ENCODE data around the gene ZNF431.
"Not testable (repeated sequence)": the region's sequence is repeated elsewhere in the genome, so short reads cannot be mapped to it uniquely, and the experiment has no call there.

The ZNF431 gene

DNA sequence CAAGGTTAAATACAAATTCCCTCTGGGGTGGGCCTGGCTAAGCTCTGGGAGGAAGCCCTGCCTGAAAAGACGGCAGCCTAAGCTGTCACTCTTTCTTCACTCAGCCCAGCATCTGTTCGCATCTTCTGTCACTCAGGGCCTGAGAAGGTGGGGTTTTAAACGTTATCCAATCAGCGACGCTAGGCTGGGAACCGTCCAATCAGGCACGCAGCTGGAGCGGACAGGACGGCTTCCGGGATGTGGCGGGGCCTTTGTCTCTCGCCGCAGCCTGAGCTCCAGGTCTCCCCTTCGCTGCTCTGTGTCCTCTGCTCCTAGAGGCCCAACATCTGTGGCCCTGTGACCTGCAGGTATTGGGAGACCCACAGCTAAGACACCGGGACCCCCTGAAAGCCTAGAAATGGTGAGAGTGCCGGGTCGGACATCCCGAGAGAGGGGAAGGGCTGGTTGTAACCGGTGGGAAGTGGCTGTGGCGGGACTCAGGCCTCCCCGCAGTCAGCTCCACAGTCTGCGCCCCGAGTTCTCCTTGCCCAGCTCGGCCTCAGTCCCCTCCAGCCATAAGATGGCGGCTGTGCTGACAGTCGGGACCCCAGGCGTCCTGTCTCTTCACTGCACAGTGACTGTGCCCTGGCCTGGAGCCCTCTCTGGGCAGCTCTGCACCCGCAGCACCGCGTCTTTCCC, at the start of gene ZNF431:
TSS of gene ZNF431 (plus strand) at position 254 of the 678 bp plus-strand sequence. CDS start at position 398, 144 bp downstream.
- DNase-seq: peak; percentile 85 to 88

DNA sequence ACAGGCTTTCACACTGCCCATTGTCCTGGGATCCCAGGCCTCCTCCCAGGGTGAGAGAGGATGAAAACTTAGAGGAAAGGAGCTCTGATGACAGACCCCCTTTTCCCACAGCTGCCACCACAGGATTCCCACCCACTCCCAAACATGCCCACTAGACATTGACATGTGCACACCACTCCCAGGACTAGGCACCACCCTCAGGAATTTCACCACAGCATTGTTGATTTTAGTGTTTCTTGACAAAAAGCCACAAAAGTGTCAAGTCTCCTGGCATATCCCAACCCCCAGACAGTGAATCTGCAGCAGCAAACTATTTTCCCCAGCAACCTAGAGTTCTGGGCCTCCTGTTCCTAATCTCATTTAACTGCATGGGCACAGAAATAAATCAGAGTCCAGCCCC, 49.7 kb upstream of the ZNF431 start:
- no peak for DNase-seq

DNA sequence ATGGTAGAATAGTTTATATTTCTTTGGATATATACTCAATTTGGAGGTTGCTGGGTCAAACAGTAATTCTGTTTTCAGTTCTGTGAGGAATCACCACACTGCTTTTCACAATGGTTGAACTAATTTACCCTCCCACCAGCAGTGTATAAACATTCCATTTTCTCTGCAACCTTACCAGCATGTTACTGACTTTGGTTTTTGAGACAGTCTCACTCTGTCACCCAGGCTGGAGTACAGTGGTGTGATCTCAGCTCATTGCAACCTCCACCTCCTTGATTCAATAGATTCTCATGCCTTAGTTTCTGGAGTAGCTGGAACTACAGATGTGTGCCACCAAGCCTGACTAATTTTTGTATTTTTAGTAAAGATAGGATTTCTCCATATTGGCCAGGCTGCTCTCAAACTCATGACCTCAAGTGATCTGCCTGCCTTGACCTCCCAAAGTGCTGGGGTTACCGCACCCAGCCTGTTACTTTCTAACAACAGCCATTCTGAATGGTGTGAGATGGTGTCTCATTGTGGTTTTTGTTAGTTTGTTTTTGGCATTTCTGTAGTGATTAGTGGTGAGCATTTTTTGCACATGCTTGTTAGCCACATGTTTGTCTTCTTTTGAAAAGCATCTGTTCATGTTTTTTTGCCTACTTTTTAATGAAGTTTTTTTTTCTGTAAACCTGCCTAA, 47.4 kb upstream of the ZNF431 start:
- no peak for DNase-seq

DNA sequence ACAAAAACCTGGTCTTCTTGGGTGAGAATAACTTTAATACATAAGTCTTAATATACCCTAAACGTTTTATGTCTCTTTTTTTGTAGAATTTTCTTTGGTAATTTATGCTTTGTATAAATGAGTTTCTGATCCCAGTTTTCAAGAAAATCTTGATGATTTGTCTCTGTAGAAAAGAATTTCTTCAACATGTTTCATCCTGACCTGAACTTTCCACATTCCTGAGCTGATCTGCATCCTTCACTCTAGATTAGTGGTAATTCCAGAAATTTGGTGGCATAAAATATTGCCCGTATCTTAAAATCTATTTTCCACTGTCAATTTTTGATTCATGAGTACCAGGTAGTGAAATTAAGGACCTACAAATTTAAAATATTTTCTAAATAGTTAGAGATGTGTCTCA, 43.5 kb upstream of the ZNF431 start:
- DNase-seq: no peak

DNA sequence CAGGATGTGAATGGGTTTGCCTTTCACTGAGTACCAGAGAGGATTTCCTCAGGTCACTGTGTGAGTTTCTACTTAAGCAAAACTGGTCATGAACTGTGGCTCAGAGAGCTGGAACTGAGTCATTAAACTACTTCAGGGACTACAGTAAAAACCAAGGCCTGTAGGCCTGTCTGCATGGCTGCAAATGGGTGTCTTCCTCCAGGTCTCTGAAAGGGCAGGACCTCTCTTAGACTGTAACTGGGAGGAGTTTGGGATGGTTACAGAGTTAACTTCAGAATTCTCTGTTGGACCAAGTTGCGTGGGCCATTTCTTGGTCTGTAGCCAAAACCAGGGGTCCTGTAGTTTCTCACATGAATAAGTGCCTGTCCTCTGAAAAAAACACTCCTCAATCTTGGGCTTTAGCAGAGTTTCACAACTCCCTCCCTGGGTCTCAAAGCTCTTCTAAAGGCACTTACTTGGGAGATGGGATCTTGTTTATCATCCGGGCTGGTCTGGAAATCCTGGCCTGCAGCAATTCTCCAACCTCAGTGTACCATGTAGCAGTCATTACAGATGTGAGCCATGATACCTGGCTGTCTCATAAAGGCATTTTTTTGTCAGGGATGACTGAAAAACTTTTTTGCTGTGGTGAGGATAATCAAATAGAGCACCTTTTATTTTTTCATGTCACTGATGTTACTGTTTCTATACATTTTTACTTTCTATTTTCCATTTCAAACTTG, 40.2 kb upstream of the ZNF431 start:
- DNase-seq: no peak

DNA sequence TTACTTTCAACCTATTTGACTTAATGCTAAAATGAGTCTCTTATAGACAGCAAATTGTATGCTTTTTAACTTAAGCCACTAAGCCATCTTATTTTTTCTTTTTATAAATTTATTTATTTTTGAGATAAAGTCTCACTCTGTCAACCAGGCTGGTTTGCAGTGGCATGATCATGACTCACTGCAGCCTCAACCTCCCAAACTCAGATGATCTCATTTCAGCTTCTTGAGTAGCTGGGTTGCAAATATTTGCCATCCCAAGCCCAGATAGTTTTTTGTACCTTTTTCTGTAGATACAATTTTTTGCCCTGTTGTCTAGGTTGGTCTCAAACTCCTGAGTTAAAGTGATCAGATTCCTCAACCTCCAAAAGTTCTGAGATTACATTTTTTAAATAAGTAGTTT, 32.7 kb upstream of the ZNF431 start:
- DNase-seq: no peak

DNA sequence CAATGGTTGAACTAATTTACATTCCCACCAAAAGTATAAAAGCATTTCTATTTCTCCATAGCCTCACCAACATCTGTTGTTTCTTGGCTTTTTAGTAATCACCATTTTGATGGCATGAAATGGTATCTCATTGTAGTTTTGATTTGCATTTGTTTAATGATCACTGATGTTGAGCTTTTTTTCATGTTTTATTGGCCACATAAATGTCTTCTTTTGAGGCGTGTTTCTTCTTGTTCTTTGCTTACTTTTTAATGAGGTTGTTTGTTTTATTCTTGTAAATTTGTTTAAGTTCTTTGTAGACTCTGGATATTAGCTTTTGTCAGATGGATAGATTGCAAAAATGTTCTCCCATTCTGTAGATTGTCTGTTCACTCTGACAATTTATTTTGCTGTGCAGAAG, 31.7 kb upstream of the ZNF431 start:
- DNase-seq: no peak

DNA sequence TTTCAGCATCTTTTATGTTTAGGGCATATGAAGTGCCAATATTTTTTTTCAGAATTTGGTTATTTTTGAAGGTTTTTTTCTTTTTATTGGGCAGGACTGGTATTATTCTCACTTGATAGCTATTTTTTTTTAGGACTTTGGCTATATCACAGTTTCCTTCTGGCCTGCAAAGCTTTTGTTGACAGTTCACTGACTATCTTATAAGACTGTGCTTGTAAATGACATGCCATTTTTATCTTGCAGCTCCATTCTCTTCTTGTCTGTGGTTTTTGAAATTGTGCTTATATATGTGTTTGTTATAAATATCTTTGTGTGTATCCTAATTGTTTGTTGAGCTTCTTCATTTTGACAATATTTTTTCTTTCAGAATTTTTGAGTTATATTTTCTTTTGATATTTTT, 26.4 kb upstream of the ZNF431 start:
- no peak for DNase-seq

DNA sequence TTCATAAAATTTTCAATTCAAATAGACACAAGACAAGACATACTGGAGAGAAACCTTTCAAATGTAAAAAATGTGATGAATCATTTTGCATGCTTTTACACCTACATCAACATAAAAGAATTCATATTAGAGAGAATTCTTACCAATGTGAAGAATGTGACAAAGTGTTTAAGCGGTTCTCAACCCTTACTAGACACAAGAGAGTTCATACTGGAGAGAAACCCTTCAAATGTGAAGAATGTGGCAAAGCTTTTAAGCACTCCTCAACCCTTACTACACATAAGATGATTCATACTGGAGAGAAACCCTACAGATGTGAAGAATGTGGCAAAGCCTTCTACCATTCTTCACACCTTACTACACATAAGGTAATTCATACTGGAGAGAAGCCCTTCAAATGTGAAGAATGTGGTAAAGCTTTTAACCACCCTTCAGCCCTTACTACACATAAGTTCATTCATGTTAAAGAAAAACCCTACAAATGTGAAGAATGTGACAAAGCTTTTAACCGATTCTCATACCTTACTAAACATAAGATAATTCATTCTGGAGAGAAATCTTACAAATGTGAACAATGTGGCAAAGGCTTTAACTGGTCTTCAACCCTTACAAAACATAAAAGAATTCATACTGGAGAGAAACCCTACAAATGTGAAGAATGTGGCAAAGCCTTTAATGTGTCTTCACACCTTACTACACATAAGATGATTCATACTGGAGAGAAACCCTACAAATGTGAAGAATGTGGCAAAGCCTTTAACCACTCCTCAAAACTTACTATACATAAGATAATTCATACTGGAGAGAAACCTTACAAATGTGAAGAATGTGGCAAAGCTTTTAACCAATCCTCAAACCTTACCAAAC, 24.6 kb upstream of the ZNF431 start:
- no peak for DNase-seq

DNA sequence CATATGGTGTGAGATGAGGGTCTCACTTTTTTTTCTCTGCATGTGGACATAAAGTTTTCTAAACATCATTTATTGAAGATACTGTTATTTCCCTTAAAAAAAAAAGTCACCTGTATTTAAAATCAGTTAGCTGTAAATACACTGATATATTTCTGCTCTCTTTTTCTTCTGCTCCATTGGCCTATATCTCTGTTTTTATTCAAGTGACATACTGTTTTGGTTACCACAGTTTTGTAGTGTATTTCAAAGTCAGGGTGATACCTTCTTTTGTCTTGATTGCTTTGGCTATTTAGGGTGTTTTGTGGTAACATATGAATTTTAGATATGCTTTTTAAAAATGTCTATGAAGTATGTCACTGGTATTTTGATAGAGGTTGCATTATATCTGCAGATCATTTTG, 15.8 kb upstream of the ZNF431 start:
- no peak for DNase-seq

DNA sequence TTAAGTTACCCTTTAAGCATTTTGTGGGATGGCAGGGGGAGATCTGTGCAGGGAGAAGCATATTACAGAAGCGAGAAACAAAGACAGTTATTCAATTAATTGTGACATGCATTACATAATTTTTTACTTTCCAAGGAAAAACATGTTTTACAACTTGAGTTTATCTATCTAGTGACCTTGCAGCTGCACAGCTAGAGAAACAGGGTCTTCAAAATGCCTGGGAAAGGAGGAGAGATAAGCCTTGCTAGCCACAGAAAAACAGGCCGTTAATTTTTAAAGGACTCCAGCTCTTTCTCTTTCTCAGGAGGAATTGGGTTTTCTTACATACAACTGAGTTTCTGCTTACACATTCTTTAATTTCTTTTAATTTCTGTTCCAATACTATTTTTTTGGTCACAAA, 14.8 kb upstream of the ZNF431 start:
- DNase-seq: no peak

DNA sequence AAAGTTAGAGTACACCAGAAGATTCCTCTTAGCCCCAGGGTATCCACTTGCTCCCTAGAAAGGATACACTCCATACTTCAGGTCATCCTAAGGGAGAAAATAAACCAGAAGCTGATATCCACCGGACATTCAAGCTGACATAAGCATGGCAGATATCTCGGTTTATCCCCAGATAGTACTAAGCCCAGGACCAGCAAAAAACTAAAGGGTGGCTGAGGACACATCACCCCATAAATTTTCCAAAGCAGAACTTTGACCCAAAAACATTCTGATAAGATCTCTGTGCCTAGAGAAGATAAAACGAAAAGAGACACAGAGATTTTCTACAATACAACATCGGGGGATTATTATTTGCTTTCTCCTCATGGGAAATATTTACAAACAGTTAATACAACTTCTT, 13.9 kb upstream of the ZNF431 start:
- no peak for DNase-seq

DNA sequence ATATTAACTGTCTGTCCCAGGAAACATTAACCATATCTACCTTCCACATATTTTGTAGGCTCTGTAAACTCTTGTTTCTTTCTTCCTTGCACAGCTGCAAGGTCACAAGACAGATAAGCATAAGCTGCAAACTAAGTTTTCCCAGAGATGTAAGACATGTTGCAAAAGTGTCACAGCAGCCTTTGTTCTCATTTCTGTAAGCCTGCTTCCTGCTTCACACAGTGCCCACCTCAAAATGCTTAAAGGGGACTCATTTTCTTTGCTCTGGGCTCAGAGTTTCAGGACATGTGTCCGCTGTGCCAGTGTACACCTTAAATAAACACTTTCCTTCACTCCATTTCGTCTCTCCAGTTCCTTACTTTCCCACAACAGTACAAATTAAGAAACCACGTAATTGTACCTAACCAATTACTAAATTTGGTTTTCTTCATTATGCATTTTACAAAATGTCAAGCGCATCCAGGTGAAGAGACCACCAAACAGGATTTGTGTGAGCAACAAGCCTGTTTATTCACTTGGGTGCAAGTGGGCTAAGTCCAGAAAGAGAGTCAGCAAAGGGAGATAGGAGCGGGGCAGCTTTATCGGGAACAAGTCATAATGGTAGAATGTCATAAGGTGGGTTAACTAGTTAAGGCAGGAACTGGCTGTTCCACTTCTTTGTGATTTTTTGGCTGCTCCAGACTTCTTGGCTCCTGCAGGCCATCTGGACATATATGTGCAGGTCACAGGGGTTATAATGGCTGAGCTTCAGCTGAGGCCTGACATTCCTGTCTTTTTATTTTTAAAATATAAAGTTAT, 12.7 kb upstream of the ZNF431 start:
- no peak for DNase-seq

DNA sequence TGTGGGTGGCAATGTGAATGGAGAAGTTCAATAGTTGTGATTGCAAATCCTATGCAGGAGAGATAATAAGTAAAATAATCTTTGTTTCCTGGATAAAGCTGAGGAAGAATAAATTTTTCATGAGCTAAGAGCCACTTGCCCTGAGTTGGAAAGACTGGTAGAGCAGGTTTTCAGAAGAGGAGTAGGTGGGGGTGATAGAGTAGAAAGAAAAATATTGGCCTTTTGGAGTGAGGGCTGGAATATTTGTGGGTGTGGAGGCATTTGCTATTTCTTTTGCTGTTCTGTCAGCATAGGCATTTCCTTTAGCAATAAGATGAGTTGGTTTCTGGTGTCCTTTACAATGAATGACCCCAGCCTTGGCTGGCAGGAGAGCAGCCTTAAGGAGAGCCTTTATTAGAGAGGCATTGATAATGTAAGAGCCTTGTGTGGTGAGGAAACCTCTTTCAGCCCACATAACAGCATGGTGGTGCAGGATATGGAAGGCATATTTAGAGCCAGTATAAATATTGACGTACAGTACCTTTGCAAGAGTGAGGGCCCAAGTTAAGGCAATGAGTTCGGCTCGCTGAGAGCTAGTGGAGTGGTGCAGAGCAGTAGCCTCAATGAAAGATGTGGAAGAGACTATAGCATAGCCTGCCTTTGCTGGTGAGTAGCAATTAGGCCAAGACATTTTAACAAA, 11.6 kb upstream of the ZNF431 start:
- no peak for DNase-seq

DNA sequence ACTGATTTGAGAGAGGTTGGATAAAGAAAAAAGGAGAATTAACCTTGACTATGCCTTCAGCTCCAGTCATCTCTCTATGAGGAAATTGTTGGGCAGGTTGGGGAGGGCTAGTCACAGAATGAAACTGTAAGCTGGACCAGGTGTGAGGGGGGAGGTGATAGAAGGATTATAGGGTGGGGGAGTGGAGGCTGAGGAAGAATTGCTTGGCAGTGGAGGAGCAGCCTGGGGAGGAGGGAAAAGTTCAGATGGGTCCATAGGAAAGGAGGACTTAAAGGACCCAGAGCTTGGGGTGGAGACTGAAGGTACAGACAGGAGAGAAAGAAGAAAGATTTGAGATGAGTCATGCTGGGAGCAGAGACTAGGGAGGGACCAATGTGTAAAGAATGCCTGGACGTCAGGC, 8.2 kb upstream of the ZNF431 start:
- DNase-seq: no peak

DNA sequence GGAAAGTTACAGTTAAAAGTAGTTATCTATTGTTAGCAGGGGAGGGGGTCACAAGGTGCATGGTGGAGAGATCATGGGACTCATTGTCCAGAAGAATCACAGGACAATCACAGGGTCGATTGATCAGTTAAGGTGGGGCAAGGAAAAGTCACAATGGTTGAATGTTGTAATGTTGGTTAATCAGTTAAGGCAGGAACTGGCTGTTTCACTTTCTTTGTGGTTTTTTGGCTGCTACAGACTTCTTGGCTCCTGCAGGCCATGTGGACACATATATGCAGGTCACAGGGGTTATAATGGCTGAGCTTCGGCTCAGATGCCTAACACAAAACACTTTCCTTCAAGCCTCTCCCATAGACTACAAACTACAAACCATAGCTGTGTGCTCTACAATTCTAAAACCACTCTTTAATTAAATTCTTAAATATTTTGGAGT, 6.9 kb upstream of the ZNF431 start:
- no peak for DNase-seq

DNA sequence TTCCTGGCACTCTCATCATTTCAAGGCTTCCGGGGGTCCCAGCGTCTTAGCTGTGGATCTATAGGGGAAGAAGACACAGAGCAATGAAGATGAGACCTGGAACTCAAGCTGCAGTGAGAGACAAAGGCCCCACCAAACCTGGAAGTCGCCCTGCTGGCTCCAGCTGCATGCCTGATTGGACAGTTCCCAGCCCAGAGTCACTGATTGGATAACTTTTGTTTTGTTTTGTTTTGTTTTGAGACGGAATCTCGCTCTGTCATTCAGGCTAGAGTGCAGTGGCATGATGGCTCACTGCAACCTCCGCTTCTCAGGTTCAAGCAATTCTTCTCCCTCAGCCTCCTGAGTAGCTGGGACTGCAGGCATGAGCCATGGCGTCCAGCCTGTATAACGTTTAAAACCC, 6.4 kb upstream of the ZNF431 start:
- DNase-seq: no peak

DNA sequence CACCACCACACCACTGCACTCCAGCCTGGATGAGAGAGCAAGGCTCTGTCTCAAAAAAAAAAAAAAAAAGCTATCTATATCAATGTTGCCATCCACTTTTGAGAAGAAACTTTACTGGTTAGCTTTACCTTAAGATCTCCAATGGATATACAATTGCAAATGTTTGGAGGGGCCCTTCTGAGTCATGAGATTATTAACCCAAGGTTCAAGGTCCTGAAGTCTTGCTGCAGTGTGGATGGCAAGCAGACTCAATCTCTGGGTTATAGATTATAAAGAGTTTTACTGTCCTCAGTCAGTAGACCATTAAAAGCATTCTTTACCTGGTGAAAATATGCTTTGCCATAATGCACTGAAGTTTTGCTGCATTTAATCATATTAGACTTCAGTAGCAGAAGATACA, 3.7 kb upstream of the ZNF431 start:
- DNase-seq: no peak

DNA sequence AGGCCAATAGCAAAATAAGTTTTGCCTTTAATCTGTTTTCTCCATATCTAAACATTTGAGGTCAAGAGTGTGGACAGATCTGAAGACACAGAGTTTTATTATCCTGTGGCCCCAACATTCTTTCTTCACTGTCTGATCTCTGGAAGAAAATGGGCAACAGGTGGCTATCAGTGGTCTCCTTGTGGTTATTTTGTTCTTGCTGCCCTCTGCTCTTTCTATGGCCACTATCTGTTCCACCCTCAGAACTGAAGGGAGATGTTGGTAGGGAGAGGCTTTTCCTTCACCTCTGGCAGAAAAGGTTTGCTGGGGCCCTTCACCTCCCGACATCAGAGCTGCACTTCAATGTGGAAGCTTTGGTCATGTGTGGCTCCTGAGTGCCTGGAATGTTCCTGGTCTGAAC, 834 bp upstream of the ZNF431 start:
- not testable (repeated sequence) for DNase-seq

DNA sequence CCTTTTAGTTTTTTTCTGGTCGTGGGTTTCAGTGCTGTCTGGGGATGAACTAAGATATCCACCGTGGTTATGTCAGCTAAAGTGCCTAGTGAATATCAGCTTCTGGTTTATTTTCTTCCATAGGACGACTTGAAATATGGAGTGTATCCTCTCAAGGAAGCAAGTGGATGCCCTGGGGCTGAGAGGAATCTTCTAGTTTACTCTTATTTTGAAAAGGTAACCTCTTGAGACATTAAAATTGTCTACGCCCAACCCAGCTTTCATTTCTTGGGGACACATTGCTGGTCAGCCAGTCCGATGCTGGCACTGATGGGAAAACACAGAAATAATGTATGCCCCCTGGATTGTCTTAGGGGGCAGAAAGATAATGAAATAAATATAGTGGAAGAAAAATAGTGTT, 1.6 kb downstream of the ZNF431 start:
- DNase-seq: no peak

DNA sequence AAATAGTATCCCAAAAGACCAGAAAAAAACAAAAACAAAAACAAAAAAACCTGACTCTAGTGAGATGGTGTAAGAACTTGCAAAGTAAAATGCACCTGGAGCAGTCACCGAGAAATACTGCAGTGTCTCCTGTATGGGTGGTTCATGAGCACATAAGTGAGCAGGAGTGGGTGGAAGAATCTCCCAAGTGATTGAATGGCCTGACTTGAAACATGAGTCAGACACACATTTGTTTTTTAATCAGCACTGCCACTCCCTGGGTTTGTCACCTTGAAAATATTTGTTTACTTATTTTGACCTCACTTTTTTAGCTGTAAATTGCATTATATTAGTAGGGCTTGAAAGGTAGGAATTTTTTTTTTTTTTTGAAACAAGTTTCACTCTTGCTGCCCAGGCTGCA, 2.0 kb downstream of the ZNF431 start:
- DNase-seq: no peak

DNA sequence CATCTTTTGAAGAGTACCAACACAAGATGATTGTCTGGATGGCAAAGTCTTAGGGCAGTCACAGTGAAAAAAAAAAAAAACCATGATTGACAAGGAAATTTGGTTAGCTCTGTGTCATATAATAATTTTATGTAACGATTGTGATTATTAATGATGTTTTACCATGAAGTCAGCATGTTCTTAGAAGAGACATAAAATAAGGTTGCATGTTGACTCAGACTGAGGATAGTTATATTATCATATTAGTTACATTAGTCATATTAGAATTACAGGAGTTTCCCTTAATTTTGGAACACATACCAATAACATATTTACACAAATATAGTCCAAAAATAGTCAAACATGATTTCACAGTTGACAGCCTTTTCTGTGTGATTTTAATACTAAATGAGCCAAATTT, 5.7 kb downstream of the ZNF431 start:
- DNase-seq: no peak

Data from stimulated activated CD4-positive, alpha-beta T cell treated with anti-CD3 and anti-CD28 coated beads, Interleukin-2, amount 100 ng/mL, for 24 hours (primary cell).